ENCODE data around the gene DYNLT4. TPM values are rescaled to one million over a fixed set of nuclear protein-coding genes. Genes with fewer than 3 reads are reported as not detected.

The DYNLT4 gene
- total and polyA plus RNA-seq, 2 of the 13 experiments (the other 11 are each of a cell fraction or from before 2014, with no cell fraction given) = 0.77 TPM; not detected in 1

- TF ChIP-seq, protein P1, sequence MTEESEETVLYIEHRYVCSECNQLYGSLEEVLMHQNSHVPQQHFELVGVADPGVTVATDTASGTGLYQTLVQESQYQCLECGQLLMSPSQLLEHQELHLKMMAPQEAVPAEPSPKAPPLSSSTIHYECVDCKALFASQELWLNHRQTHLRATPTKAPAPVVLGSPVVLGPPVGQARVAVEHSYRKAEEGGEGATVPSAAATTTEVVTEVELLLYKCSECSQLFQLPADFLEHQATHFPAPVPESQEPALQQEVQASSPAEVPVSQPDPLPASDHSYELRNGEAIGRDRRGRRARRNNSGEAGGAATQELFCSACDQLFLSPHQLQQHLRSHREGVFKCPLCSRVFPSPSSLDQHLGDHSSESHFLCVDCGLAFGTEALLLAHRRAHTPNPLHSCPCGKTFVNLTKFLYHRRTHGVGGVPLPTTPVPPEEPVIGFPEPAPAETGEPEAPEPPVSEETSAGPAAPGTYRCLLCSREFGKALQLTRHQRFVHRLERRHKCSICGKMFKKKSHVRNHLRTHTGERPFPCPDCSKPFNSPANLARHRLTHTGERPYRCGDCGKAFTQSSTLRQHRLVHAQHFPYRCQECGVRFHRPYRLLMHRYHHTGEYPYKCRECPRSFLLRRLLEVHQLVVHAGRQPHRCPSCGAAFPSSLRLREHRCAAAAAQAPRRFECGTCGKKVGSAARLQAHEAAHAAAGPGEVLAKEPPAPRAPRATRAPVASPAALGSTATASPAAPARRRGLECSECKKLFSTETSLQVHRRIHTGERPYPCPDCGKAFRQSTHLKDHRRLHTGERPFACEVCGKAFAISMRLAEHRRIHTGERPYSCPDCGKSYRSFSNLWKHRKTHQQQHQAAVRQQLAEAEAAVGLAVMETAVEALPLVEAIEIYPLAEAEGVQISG (CRISPR knock-in tag; IDR thresholded peaks at IDR 0.05) = peak; percentile 12
- peak; percentile 79 for TF ChIP-seq ZNF18 (CRISPR knock-in tag; IDR thresholded peaks at IDR 0.05; ENCODE audit: insufficient replicate concordance)
- peak; percentile 81; the same call in 1 of the 2 replicates for TF ChIP-seq KLF9 (CRISPR knock-in tag; IDR thresholded peaks at IDR 0.05; ENCODE audit: low read depth)
- TF ChIP-seq ZNF761 (CRISPR knock-in tag; conservative IDR thresholded peaks at IDR 0.05) = no peak
- TF ChIP-seq ZNF292 (CRISPR knock-in tag; IDR thresholded peaks at IDR 0.05; ENCODE audit: borderline replicate concordance, low read depth) = 0 out of 2 replicates have a peak, but pooled peaks have one; percentile 15
- TF ChIP-seq, protein P2, sequence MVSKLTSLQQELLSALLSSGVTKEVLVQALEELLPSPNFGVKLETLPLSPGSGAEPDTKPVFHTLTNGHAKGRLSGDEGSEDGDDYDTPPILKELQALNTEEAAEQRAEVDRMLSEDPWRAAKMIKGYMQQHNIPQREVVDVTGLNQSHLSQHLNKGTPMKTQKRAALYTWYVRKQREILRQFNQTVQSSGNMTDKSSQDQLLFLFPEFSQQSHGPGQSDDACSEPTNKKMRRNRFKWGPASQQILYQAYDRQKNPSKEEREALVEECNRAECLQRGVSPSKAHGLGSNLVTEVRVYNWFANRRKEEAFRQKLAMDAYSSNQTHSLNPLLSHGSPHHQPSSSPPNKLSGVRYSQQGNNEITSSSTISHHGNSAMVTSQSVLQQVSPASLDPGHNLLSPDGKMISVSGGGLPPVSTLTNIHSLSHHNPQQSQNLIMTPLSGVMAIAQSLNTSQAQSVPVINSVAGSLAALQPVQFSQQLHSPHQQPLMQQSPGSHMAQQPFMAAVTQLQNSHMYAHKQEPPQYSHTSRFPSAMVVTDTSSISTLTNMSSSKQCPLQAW (CRISPR knock-in tag; IDR thresholded peaks at IDR 0.05) = no peak; the same call in 1 of the 2 replicates
- TF ChIP-seq ZNF816 (CRISPR knock-in tag; IDR thresholded peaks at IDR 0.05; ENCODE audit: borderline replicate concordance) = no peak; the same call in 1 of the 2 replicates
- TF ChIP-seq ATF4 (CRISPR knock-in tag; IDR thresholded peaks at IDR 0.05) = peak; percentile 68 to 76; a peak in 2 of 4 replicates
- peak; percentile 70; the same call in 1 of the 2 replicates for TF ChIP-seq MAZ (IDR thresholded peaks at IDR 0.05; ENCODE audit: borderline replicate concordance, low read depth, low read length)
- no peak for TF ChIP-seq MAZ (CRISPR knock-in tag; IDR thresholded peaks at IDR 0.05; ENCODE audit: low read depth)
- TF ChIP-seq ZNF431 (CRISPR knock-in tag; IDR thresholded peaks at IDR 0.05; ENCODE audit: borderline replicate concordance, low read depth) = peak; percentile 51; the same call in 1 of the 2 replicates
- no peak for TF ChIP-seq ZNF7 (CRISPR knock-in tag; IDR thresholded peaks at IDR 0.05)
- peak; percentile 93 for TF ChIP-seq PHF21A (CRISPR knock-in tag; IDR thresholded peaks at IDR 0.05)
- peak; percentile 12; the same call in 1 of the 2 replicates for TF ChIP-seq ZNF737 (CRISPR knock-in tag; IDR thresholded peaks at IDR 0.05; ENCODE audit: borderline replicate concordance)
- no peak for TF ChIP-seq ZUFSP (CRISPR knock-in tag; IDR thresholded peaks at IDR 0.05; ENCODE audit: borderline replicate concordance)
- peak; percentile 75; the same call in 1 of the 2 replicates for TF ChIP-seq SIN3A (IDR thresholded peaks at IDR 0.05; ENCODE audit: borderline replicate concordance, low read depth, low read length)
- TF ChIP-seq YY1 (IDR thresholded peaks at IDR 0.05; ENCODE audit: insufficient read depth, insufficient replicate concordance, low read depth, low read length) = peak; percentile 61
- TF ChIP-seq RARA (CRISPR knock-in tag; IDR thresholded peaks at IDR 0.05) = 0 out of 2 replicates have a peak, but pooled peaks have one; percentile 6
These were observed 12.6 kb upstream of the DYNLT4 start (continued) for GRCh38 chr1:44819608-44820327.
